GM13977 (cell line): ENCODE measurements around the gene CHCHD5.
A peak's percentile ranks its signal among the peaks of the same experiment; 100 is the strongest.

Experiments used
- DNase-seq: peaks from one replicate; pipeline ENCODE4 v3.0.0; 2012; ENCODE audit warnings: low spot score
- in situ Hi-C: fragments of 300-500 bp; cut with MboI; formaldehyde crosslinking; loops from one replicate; pipeline ENCODE4 v1.12.0; 2022; ENCODE audit warnings: low sequenced_read_pairs, low pct_unique_long_range_greater_than_20kb, mixed read lengths, inconsistent platforms; ENCODE audit not compliant: unreplicated experiment
- TF ChIP-seq, protein P1 (sequence below): IDR thresholded peaks from 2 replicates; pipeline ENCODE4 v1.5.1; 2012; ENCODE audit warnings: mild to moderate bottlenecking, control low read depth; ENCODE audit not compliant: insufficient read depth; ENCODE audit errors: extremely low read depth, missing control alignments

The CHCHD5 gene

DNA sequence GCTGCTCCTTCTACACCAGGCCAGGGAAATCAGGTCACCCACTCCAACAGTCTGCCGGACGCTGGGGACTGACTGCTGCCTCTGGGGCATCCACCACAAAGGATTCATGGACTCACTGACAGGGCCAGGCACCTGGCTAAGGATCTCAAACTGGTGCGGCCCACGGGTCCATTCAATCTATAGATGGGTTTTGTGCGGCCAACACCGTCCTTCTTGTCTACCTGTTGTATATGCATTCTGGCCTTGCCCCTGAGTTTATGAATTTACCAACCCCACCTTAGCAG lies 50.4 kb downstream of the CHCHD5 start:
- no peak for DNase-seq
- TF ChIP-seq, protein P1, sequence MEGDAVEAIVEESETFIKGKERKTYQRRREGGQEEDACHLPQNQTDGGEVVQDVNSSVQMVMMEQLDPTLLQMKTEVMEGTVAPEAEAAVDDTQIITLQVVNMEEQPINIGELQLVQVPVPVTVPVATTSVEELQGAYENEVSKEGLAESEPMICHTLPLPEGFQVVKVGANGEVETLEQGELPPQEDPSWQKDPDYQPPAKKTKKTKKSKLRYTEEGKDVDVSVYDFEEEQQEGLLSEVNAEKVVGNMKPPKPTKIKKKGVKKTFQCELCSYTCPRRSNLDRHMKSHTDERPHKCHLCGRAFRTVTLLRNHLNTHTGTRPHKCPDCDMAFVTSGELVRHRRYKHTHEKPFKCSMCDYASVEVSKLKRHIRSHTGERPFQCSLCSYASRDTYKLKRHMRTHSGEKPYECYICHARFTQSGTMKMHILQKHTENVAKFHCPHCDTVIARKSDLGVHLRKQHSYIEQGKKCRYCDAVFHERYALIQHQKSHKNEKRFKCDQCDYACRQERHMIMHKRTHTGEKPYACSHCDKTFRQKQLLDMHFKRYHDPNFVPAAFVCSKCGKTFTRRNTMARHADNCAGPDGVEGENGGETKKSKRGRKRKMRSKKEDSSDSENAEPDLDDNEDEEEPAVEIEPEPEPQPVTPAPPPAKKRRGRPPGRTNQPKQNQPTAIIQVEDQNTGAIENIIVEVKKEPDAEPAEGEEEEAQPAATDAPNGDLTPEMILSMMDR = no peak
- in situ Hi-C loops = no loop called here

DNA sequence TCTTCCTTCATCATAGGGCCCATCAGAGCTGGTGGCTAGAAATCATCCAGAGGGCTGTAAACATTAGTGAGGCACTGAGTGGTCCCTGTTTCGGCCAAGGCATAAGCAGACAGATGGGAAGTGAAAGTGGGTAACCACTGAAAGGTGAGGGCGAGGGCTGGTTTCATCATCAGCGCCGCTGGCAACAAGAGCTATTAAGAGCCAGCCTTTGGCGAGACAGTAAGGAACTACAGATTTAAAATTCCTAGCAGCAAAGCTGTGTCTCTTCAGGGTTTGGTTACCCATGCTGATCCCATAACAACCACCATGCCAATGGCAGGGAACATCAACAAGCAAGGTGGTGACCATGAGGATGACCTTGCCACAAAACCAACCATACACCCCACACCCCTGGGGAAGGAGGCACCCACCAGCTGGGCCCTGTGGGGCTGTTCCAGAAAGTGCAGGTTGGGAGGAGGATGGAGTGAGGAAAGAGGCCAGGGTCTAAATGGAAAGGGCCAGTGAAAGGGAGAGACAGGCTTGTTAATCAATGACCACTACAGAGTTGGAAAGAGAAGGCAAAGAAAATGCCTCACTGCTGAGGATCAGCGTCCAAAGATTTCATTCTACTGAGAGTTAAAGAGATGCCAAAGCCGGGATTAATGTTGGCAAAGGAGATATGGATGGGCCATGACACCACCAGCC lies 52.3 kb downstream of the CHCHD5 start:
- peak; percentile 47 for DNase-seq
- in situ Hi-C loops = no loop called here
- TF ChIP-seq, protein P1 = no peak

DNA sequence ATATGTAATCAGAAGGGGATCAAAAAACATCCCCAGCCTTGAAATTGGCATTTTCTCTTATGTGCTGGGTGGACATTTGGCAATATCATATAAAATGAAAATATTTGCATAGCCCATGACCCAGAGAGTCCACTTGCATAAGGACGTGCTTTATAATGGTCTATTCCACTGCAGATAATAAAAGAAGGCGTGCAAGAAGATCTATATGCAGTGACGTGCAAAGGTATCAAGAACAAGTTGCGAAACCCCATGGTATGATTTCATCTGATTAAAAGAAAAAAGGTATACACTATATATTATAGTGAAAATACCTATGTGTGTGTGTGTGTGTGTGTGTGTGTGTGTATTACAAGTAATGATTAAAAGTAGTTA lies 52.9 kb downstream of the CHCHD5 start:
- no peak for DNase-seq
- in situ Hi-C loops = no loop called here
- TF ChIP-seq, protein P1 = no peak
